Uterus (tissue), 2 donors: Measurements from ENCODE around the gene FRMPD2.
"Not testable (repeated sequence)": the region's sequence is repeated elsewhere in the genome, so short reads cannot be mapped to it uniquely, and the experiment has no call there.

ENCODE experiments used
- CTCF ChIP-seq, 4 experiments: fragments of 200-600 bp in 2 of 4; fragments of 450-650 bp in 2 of 4; sonication (generic) in 2 of 4; IDR thresholded peaks; one replicate each; pipeline ENCODE4 v1.5.1; 2016 to 2019; ENCODE audit warnings: antibody characterized with exemption in 4 of 4, mild to moderate bottlenecking in 2 of 4, moderate library complexity in 1 of 4
- POLR2A ChIP-seq, 2 donors: fragments of 450-650 bp; IDR thresholded peaks; one replicate each; pipeline ENCODE4 v1.6.1; 2016; ENCODE audit warnings: antibody characterized with exemption in 2 of 2, mild to moderate bottlenecking in 1 of 2, moderate library complexity in 1 of 2

DNA sequence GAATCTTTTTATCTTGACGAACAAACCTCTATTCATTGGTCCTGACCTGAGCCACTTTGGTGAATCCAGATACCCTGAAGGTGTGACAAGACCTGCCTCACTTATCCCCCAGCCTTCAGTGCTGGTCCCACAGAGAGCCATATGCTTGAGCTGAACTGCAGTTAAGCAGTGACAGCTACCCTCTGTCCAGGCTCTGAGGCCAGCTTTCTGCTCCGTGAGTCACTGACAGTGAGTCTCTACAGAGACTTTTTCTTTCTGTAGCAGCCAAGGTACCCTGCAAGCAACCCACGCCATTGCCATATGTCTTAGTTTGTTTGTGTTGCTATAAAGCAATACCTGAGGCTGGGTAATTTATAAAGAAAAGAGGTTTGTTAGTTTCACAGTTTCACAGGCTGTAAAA, 133.5 kb downstream of the FRMPD2 start:
- TF ChIP-seq CTCF, POLR2A (IDR thresholded peaks at IDR 0.05): not testable (repeated sequence)
